ENCODE measurements around the gene PRG3. TPM values are rescaled to one million over a fixed set of nuclear protein-coding genes. Genes with fewer than 3 reads are reported as not detected.
"Not testable (repeated sequence)": the region's sequence is repeated elsewhere in the genome, so short reads cannot be mapped to it uniquely, and the experiment has no call there.

The PRG3 gene
- total and polyA plus RNA-seq, 3 donors from 2014 or later = not detected

- Histone ChIP-seq H3K4me1 (no peaks in the 10 kb centered on the region), H3K27me3 (no peaks in the 10 kb centered on the region), H3K9me3 (no peaks in the 10 kb centered on the region), H3K4me3 (no peak overlapping the region), H3K36me3 (ENCODE audit: low read depth, missing control alignments) (no peaks in the 10 kb centered on the region), H3K27ac (no peak overlapping the region)
- 79 to 88% methylated on average over 6 of the region's 6 CpGs for WGBS, 2 donors
- intact Hi-C loops (cut with DNase I; ENCODE audit: low total_unique reads) = no loop called here
- TF ChIP-seq POLR2A (IDR thresholded peaks at IDR 0.05) = no peak
- TF ChIP-seq CTCF (IDR thresholded peaks at IDR 0.05) = no peak
- DNase-seq = no peak
Observed at GRCh38 chr11:57341250-57341808, 39.6 kb downstream of the PRG3 start.

- WGBS, 2 donors = 52 to 73% methylated on average over 12 of the region's 12 CpGs
- no peak for TF ChIP-seq CTCF (IDR thresholded peaks at IDR 0.05)
- TF ChIP-seq POLR2A (IDR thresholded peaks at IDR 0.05) = no peak
- Histone ChIP-seq H3K27me3 (no peaks in the 10 kb centered on the region), H3K4me1 (peaks cover under 1% of the 10 kb centered on the region), H3K27ac (no peak overlapping the region), H3K4me3 (no peak overlapping the region), H3K9me3 (no peaks in the 10 kb centered on the region), H3K36me3 (ENCODE audit: low read depth, missing control alignments) (no peaks in the 10 kb centered on the region)
- intact Hi-C loops (cut with DNase I; ENCODE audit: low total_unique reads) = no loop called here
- no peak for DNase-seq
Observed at GRCh38 chr11:57340039-57340615, 40.8 kb downstream of the PRG3 start.

GRCh38 chr11:57339328-57339727 is 41.6 kb downstream of the PRG3 start:
- no peak overlapping the region for H3K27ac ChIP-seq
- H3K4me1 ChIP-seq = peaks cover 9% of the 10 kb centered on the region
- H3K27me3 ChIP-seq = no peaks in the 10 kb centered on the region
- no peaks in the 10 kb centered on the region for H3K9me3 ChIP-seq
- TF ChIP-seq POLR2A (IDR thresholded peaks at IDR 0.05) = no peak
- TF ChIP-seq CTCF (IDR thresholded peaks at IDR 0.05) = no peak
- H3K36me3 ChIP-seq (ENCODE audit: low read depth, missing control alignments) = no peaks in the 10 kb centered on the region
- no peak for DNase-seq
- intact Hi-C loops (cut with DNase I; ENCODE audit: low total_unique reads) = no loop called here
- WGBS, 2 donors = 79 to 82% methylated on average over 5 of the region's 5 CpGs
- no peak overlapping the region for H3K4me3 ChIP-seq

- 40 to 50% methylated on average over 4 of the region's 4 CpGs for WGBS, 2 donors
- no peak for DNase-seq
- intact Hi-C loops (cut with DNase I; ENCODE audit: low total_unique reads) = no loop called here
Observed at GRCh38 chr11:57338142-57338541, 42.8 kb downstream of the PRG3 start, which contains the start of gene P2RX3. Gene P2RX3, plus strand, starts transcription at chr11:57338352. Its CDS starts 199 bp downstream, at chr11:57338551.

GRCh38 chr11:57336856-57337255 is 44.1 kb downstream of the PRG3 start:
- H3K9me3 ChIP-seq; H3K27me3 ChIP-seq; H3K4me3 ChIP-seq; H3K4me1 ChIP-seq; H3K36me3 ChIP-seq (ENCODE audit: low read depth, missing control alignments); DNase-seq; H3K27ac ChIP-seq; intact Hi-C loops (cut with DNase I; ENCODE audit: low total_unique reads): not testable (repeated sequence)
- WGBS, 2 donors = 90 to 95% methylated on average over 6 of the region's 6 CpGs

More at GRCh38 chr11:57338142-57338541, 42.8 kb downstream of the PRG3 start, which contains the start of gene P2RX3:
- TF ChIP-seq CTCF (IDR thresholded peaks at IDR 0.05) (no peak), POLR2A (IDR thresholded peaks at IDR 0.05) (no peak)
- Histone ChIP-seq H3K4me3 (no peak within 1 kb of the TSS), H3K4me1 (peaks cover 9% of the 10 kb centered on the region), H3K27me3 (no peaks in the 10 kb centered on the region), H3K36me3 (ENCODE audit: low read depth, missing control alignments) (no peaks in the 10 kb centered on the region), H3K27ac (no peak within 1 kb of the TSS), H3K9me3 (no peaks in the 10 kb centered on the region)
